Central memory CD4-positive, alpha-beta T cell (primary cell): Measurements from ENCODE around the gene C1orf122.

Source experiments
- DNase-seq: peaks from one replicate; pipeline ENCODE4 v3.0.0; 2022

The C1orf122 gene

GRCh38 chr1:37846647-37847339 is 39.2 kb downstream of the C1orf122 start:
- DNase-seq = no peak

GRCh38 chr1:37849480-37849879 is 41.9 kb downstream of the C1orf122 start:
- DNase-seq = no peak

GRCh38 chr1:37850352-37850955 is 42.9 kb downstream of the C1orf122 start:
- no peak for DNase-seq

- no peak for DNase-seq
Observed at GRCh38 chr1:37851262-37851661, 43.7 kb downstream of the C1orf122 start.

GRCh38 chr1:37851782-37852210 is 44.2 kb downstream of the C1orf122 start:
- no peak for DNase-seq

- DNase-seq = no peak
Observed at GRCh38 chr1:37853157-37853556, 45.6 kb downstream of the C1orf122 start.

GRCh38 chr1:37854406-37854805 is 46.8 kb downstream of the C1orf122 start:
- no peak for DNase-seq
